HepG2 (cell line): ENCODE data around the gene CERS1. TPM values are rescaled to one million over a fixed set of nuclear protein-coding genes. Genes with fewer than 3 reads are reported as not detected.

Experiments used
- ATAC-seq: fragments of 200-7000 bp; cut with Tn5 transposase; 3 replicates; pipeline ENCODE4 v1.9.1; 2020; ENCODE audit warnings: mild to moderate bottlenecking, moderate library complexity
- BruUV-seq: library from RNA; stranded (reverse); fragments of 400-500 nt; replicated peaks from 2 replicates; lab custom pipeline; 2021; lab: Mats Ljungman, UMichigan
- CTCF ChIA-PET: fragments of 300-600 bp; formaldehyde crosslinking; extraction: SDS; loops from one replicate; lab custom pipeline; 2021; ENCODE audit warnings: low total read pairs, inconsistent platforms, low intra/inter-chr PET ratio; lab: Yijun Ruan, JAX
- POLR2A ChIA-PET: fragments of 350-600 bp; sonication (Branson Sonifier 250); formaldehyde crosslinking; loops from one replicate; lab custom pipeline; 2020; ENCODE audit warnings: antibody characterized with exemption, inconsistent platforms; lab: Yijun Ruan, JAX
- DNase-seq: peaks from one replicate; pipeline ENCODE4 v3.0.0-alpha.2; 2015; ENCODE audit warnings: low spot score
- FAIRE-seq: peaks from 3 replicates; lab custom pipeline; 2011; peaks lifted over from hg19 to GRCh38; lab: Jason Lieb, UNC
- H2AFZ ChIP-seq: one replicate; pipeline ENCODE4 v1.6.1; 2011; ENCODE audit warnings: low read length, inconsistent platforms
- H3K27ac ChIP-seq: fragments of 300-600 bp; 3 replicates; pipeline ENCODE4 v1.8.0; 2011; ENCODE audit warnings: mixed run types, mild to moderate bottlenecking, mixed read lengths, low read length, inconsistent platforms; ENCODE audit not compliant: insufficient read depth; ENCODE audit errors: extremely low read length
- H3K27me3 ChIP-seq, 2 experiments: fragments of 200-600 bp in 1 of 2; 2 replicates in 1 of 2; 3 replicates in 1 of 2; pipeline versions ENCODE4 v1.6.0 to v1.8.0; 2011; ENCODE audit warnings: low read length in 2 of 2, mild to moderate bottlenecking in 2 of 2, moderate library complexity in 2 of 2, inconsistent platforms in 1 of 2; ENCODE audit not compliant: insufficient read depth in 2 of 2, control insufficient read depth in 1 of 2
- H3K36me3 ChIP-seq, 2 experiments: fragments of 200-600 bp in 1 of 2; replicated peaks in 1 of 2; 2 replicates in 1 of 2; 3 replicates in 1 of 2; pipeline versions ENCODE4 v1.5.1 to v1.8.0; 2011; ENCODE audit warnings: low read length in 2 of 2, inconsistent platforms in 1 of 2; ENCODE audit not compliant: insufficient read depth in 2 of 2, control insufficient read depth in 1 of 2
- H3K4me1 ChIP-seq: 2 replicates; pipeline ENCODE4 v1.5.1; 2012; ENCODE audit warnings: low read length, inconsistent platforms; ENCODE audit not compliant: insufficient read depth
- H3K4me2 ChIP-seq: 2 replicates; pipeline ENCODE4 v1.6.0; 2011; ENCODE audit warnings: low read depth, low read length, inconsistent platforms
- H3K4me3 ChIP-seq, 3 experiments: fragments of 200-600 bp in 1 of 3; sonication (generic), shearing (Covaris generic) in 1 of 3; replicated peaks in 1 of 3; 2 replicates each; pipeline ENCODE4 v1.5.1; 2011 to 2016; ENCODE audit warnings: low read length in 3 of 3, inconsistent platforms in 2 of 3, low read depth in 2 of 3, mild to moderate bottlenecking in 2 of 3, control low read depth in 1 of 3, mixed read lengths in 1 of 3; ENCODE audit not compliant: insufficient read depth in 1 of 3
- H3K79me2 ChIP-seq: one replicate; pipeline ENCODE4 v1.6.1; 2011; ENCODE audit warnings: low read length, inconsistent platforms; ENCODE audit not compliant: insufficient read depth
- H3K9ac ChIP-seq: 2 replicates; pipeline ENCODE4 v1.6.0; 2011; ENCODE audit warnings: mild to moderate bottlenecking, low read depth, low read length, inconsistent platforms; ENCODE audit not compliant: insufficient read depth
- H3K9me3 ChIP-seq: 2 replicates; pipeline ENCODE4 v1.5.1; 2012; ENCODE audit warnings: mild to moderate bottlenecking, low read length
- H4K20me1 ChIP-seq: 2 replicates; pipeline ENCODE4 v1.6.0; 2011; ENCODE audit warnings: inconsistent platforms, mild to moderate bottlenecking, low read length, moderate library complexity; ENCODE audit not compliant: insufficient read depth
- AGO2 ChIP-seq: fragments of 200-400 bp; formaldehyde crosslinking; optimal IDR thresholded peaks from 2 replicates; pipeline ENCODE3; 2017; ENCODE audit warnings: mild to moderate bottlenecking, low read depth, low read length, moderate library complexity
- ATF1 ChIP-seq: IDR thresholded peaks from 2 replicates; pipeline ENCODE4 v1.6.1; 2016; ENCODE audit warnings: mild to moderate bottlenecking, control low read depth
- DZIP1 ChIP-seq: sonication (generic); formaldehyde crosslinking; IDR thresholded peaks from 2 replicates; pipeline ENCODE4 v1.5.0; 2020; ENCODE audit warnings: mild to moderate bottlenecking, missing genetic modification reagents
- GATA4 ChIP-seq: sonication (generic); IDR thresholded peaks from 2 replicates; pipeline ENCODE4 v1.6.1; 2016; ENCODE audit warnings: antibody characterized with exemption, low read depth, borderline replicate concordance
- POLR2A ChIP-seq, 2 experiments: IDR thresholded peaks; 2 replicates each; pipeline ENCODE4 v1.6.1; 2011; ENCODE audit warnings: low read depth in 2 of 2, low read length in 2 of 2, mild to moderate bottlenecking in 1 of 2, moderate library complexity in 1 of 2; ENCODE audit not compliant: insufficient read depth in 1 of 2
- RBM22 ChIP-seq: fragments of 200-400 bp; formaldehyde crosslinking; optimal IDR thresholded peaks from 2 replicates; pipeline ENCODE3; 2017; ENCODE audit warnings: mild to moderate bottlenecking, low read length, moderate library complexity
- ZBTB7A ChIP-seq: sonication (generic); formaldehyde crosslinking; IDR thresholded peaks from 2 replicates; pipeline ENCODE4 v1.8.0; 2022; ENCODE audit warnings: mild to moderate bottlenecking, missing genetic modification reagents
- ZNF597 ChIP-seq: sonication (generic); formaldehyde crosslinking; IDR thresholded peaks from 2 replicates; pipeline ENCODE4 v1.5.0; 2020; ENCODE audit warnings: missing genetic modification reagents
- ZNF670 ChIP-seq: sonication (generic); formaldehyde crosslinking; IDR thresholded peaks from 2 replicates; pipeline ENCODE4 v1.8.0; 2022; ENCODE audit warnings: mild to moderate bottlenecking, missing genetic modification reagents, borderline replicate concordance
- WGBS: methylation state at CpG from one replicate; pipeline ENCODE4 v1.1.6; 2017; ENCODE audit warnings: low lambda C conversion rate; 5-methylcytosine and 5-hydroxymethylcytosine counted together
- in situ Hi-C: cut with HindIII; loops from 2 replicates; pipeline ENCODE4 v1.10.0; 2017; ENCODE audit warnings: low pct_unique_long_range_greater_than_20kb; ENCODE audit not compliant: extremely low pct_ligation_motif_present
- intact Hi-C: fragments of 100-400 bp; cut with micrococcal nuclease; formaldehyde crosslinking; loops from one replicate; pipeline ENCODE4 v1.10.0; 2022; ENCODE audit not compliant: unreplicated experiment
- polyA plus RNA-seq, 8 experiments: library from polyadenylated mRNA; depleted of rRNA in 3 of 8; stranded (reverse) in 7 of 8; unstranded in 1 of 8; fragments of >200 nt; fragmentation: Illumina TruSeq in 4 of 8; extraction: Trizol in 4 of 8; gene quantifications; 2 replicates each; pipeline versions ENCODE4 v1.2.1 to v1.2.3, GENCODE V29; 2011 to 2016; ENCODE audit warnings: low read depth in 4 of 8, missing spikeins in 1 of 8, mixed read lengths in 1 of 8; ENCODE audit not compliant: insufficient read depth in 1 of 8
- total RNA-seq, 5 experiments: library from RNA; depleted of rRNA; stranded (reverse); fragments of >200 nt; fragmentation: Illumina TruSeq; extraction: Trizol; gene quantifications; 2 replicates each; pipeline ENCODE4 v1.2.3, GENCODE V29; 2016; ENCODE audit warnings: low read depth in 1 of 5

The CERS1 gene
- total and polyA plus RNA-seq, 2 of the 13 experiments (the other 11 are each of a cell fraction or from before 2014, with no cell fraction given) = 4.6 to 9.8 TPM

GRCh38 chr19:18855647-18856384 is 40.1 kb downstream of the CERS1 start:
- peaks cover 74 to 98% of the 10 kb centered on the region in 2 experiments for H3K36me3 ChIP-seq
- no peak overlapping the region for H3K27ac ChIP-seq
- TF ChIP-seq ZNF597 (CRISPR knock-in tag) = no peak
- TF ChIP-seq GATA4 = no peak
- peak; percentile 11 for TF ChIP-seq RBM22
- TF ChIP-seq ATF1 (CRISPR knock-in tag) = no peak
- in situ Hi-C loops = no loop called here
- FAIRE-seq (no peak), DNase-seq (no peak), ATAC-seq (no peak)
- POLR2A ChIA-PET = interaction anchor here (1.2 kb wide), 1 partner anchor 16 kb away, joined by 3 read pairs; no protein-coding TSS in a partner anchor
- H3K4me3 ChIP-seq = no peak overlapping the region
- no peak overlapping the region for H2AFZ ChIP-seq
- no peaks in the 10 kb centered on the region for H3K9me3 ChIP-seq
- no peaks in the 10 kb centered on the region for H3K27me3 ChIP-seq
- H3K4me2 ChIP-seq = no peak overlapping the region
- 94% methylated on average over 22 of the region's 27 CpGs for WGBS
- H3K79me2 ChIP-seq = no peaks in the 10 kb centered on the region
- H4K20me1 ChIP-seq = peaks cover 5% of the 10 kb centered on the region; the same call in 1 of the 2 replicates
- no peaks in the 10 kb centered on the region for H3K4me1 ChIP-seq
- no peak overlapping the region for H3K9ac ChIP-seq
- CTCF ChIA-PET = interaction anchor here (1.7 kb wide), 1 partner anchor 9 kb away, joined by 4 read pairs; no protein-coding TSS in a partner anchor
- no TSS peak for BruUV-seq
- intact Hi-C loops = no loop called here

DNA sequence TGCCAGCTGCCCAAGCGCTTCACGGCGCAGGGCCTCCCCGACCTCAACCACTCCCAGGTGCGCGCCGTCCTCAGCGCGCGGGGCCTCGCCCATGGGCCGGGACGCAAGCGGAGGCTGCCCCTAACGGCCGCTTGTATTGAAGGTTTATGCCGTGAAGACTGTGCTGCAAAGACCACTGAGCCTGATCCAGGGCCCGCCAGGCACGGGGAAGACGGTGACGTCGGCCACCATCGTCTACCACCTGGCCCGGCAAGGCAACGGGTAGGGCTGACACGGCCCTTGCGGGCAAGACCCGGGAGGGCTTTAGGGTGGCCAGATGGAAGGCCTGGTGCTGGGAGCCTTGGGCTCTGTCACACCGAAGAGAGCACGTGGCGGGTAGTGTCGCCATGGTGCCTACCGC is 41.0 kb downstream of the CERS1 start:
- BruUV-seq = no TSS peak
- FAIRE-seq = no peak
- H3K27ac ChIP-seq = no peak overlapping the region
- no peaks in the 10 kb centered on the region for H3K27me3 ChIP-seq
- ATAC-seq = no peak
- in situ Hi-C loops = no loop called here
- peaks cover 10% of the 10 kb centered on the region; the same call in 1 of the 2 replicates for H4K20me1 ChIP-seq
- TF ChIP-seq ZBTB7A (CRISPR knock-in tag) (no peak), POLR2A (IDR thresholded peaks at IDR 0.05; ENCODE audit: insufficient read depth in 1 of 2, low read depth in 2 of 2, low read length in 2 of 2) (0 out of 4 replicates have a peak, but pooled peaks of 1 of the 2 experiments have one; percentile 13), AGO2 (peak; percentile 85), DZIP1 (no peak), ZNF670 (no peak)
- no peaks in the 10 kb centered on the region for H3K4me1 ChIP-seq
- H3K9me3 ChIP-seq = no peaks in the 10 kb centered on the region
- H3K36me3 ChIP-seq = peaks cover 73 to 98% of the 10 kb centered on the region in 2 experiments
- H3K9ac ChIP-seq = no peak overlapping the region
- DNase-seq = no peak
- H3K4me2 ChIP-seq = no peak overlapping the region
- H2AFZ ChIP-seq = no peak overlapping the region
- ChIA-PET CTCF (no interaction called here), POLR2A (no interaction called here)
- 99% methylated on average over 22 of the region's 33 CpGs for WGBS
- intact Hi-C loops = no loop called here
- H3K4me3 ChIP-seq = no peak overlapping the region
- no peaks in the 10 kb centered on the region for H3K79me2 ChIP-seq
